C4-2B (cell line): Measurements from ENCODE around the gene WDR18.

ENCODE experiments used
- H3K27ac ChIP-seq: fragments of 450-650 bp; 2 replicates; pipeline ENCODE4 v1.5.1; 2017
- ZFX ChIP-seq: fragments of 450-650 bp; IDR thresholded peaks from 2 replicates; pipeline ENCODE4 v1.6.1; 2017
- TF ChIP-seq, protein P1 (sequence below): fragments of 450-650 bp; conservative IDR thresholded peaks from 2 replicates; pipeline ENCODE4 v1.5.1; 2017; ENCODE audit warnings: mild to moderate bottlenecking

The WDR18 gene

GRCh38 chr19:939922-940321, 44.2 kb upstream of the WDR18 start:
- H3K27ac ChIP-seq = peak overlapping the region; percentile 76

DNA sequence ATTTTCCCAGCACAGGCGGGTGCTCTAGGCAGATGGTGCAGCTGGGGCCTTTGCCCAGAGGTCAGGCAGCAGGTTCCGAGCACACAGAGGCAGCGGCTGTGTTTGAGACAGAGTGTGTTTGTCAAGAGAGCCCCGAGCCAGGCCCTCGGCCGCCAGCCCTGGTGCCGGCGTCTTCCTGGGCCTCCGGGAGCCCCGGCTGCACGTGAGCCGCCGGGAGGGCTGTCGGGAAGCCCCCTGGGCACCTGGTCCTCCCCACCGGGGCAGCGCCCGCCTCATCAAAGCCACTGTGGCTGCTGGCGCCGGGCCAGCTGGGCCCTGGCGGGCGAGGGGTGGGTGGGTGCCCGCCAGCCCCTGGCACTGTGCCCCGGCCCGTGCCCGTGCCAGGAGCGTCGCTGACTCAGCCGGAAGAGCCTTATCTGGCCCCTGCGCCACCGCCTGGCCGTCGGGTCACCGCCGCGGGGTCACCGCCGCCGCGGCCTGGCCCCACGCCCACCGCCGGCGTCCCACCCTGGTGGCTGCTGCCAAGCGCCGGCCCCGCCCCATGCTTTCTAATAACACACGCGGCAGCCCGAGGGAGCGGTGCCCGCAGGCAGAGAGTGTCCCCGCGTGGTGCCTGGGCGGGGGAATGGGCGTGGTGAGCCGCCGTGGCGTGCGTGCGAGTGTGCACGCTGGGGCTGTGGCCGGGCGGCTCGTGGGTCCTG, 43.4 kb upstream of the WDR18 start:
- H3K27ac ChIP-seq = peak overlapping the region; percentile 76
- no peak; the same call in 1 of the 2 replicates for TF ChIP-seq ZFX
- TF ChIP-seq, protein P1, sequence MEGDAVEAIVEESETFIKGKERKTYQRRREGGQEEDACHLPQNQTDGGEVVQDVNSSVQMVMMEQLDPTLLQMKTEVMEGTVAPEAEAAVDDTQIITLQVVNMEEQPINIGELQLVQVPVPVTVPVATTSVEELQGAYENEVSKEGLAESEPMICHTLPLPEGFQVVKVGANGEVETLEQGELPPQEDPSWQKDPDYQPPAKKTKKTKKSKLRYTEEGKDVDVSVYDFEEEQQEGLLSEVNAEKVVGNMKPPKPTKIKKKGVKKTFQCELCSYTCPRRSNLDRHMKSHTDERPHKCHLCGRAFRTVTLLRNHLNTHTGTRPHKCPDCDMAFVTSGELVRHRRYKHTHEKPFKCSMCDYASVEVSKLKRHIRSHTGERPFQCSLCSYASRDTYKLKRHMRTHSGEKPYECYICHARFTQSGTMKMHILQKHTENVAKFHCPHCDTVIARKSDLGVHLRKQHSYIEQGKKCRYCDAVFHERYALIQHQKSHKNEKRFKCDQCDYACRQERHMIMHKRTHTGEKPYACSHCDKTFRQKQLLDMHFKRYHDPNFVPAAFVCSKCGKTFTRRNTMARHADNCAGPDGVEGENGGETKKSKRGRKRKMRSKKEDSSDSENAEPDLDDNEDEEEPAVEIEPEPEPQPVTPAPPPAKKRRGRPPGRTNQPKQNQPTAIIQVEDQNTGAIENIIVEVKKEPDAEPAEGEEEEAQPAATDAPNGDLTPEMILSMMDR = no peak

More at GRCh38 chr19:939922-940321, 44.2 kb upstream of the WDR18 start:
- TF ChIP-seq, protein P1 = no peak

DNA sequence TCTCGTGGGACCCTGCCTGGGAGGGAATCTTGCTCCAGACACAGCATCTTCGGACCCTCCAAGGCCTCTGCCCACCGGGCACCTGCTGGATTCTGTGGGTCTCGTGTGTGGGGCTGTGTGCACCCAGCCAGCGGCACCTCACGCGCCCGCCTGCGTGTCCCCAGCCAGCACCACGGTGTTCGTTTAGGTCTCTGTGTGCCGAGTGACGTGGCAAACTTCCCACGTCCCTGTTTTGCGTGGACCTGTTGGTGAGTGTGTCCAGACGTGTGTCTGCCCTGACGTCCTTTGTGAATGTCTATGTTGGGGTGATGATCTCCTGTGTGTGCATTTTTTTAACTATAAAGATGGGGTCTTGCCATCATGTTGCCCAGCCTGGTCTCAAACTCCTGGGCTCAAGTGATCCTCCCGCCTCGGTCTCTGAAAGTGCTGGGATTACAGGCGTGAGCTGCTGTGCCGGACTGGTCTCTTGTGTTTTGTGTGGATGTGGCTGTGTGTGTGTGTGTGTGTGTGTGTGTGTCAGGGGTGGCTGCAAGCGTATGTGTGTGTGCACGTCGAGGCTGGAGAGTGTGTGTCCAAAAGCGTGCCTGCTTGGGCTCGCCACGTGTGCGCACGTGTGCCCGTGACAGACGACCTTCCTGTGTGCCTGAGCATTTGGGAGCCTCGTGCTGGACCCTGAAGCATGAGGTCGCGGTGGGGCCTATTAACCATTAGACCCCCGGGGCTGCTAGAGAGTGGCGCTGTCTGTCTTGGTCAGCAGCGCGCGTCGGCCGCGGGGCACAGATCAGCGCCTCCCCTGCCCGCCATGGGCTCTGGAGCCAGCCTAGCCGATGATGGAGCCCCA, 42.6 kb upstream of the WDR18 start:
- peak overlapping the region; percentile 76 for H3K27ac ChIP-seq
- TF ChIP-seq ZFX = no peak
- TF ChIP-seq, protein P1 = no peak

DNA sequence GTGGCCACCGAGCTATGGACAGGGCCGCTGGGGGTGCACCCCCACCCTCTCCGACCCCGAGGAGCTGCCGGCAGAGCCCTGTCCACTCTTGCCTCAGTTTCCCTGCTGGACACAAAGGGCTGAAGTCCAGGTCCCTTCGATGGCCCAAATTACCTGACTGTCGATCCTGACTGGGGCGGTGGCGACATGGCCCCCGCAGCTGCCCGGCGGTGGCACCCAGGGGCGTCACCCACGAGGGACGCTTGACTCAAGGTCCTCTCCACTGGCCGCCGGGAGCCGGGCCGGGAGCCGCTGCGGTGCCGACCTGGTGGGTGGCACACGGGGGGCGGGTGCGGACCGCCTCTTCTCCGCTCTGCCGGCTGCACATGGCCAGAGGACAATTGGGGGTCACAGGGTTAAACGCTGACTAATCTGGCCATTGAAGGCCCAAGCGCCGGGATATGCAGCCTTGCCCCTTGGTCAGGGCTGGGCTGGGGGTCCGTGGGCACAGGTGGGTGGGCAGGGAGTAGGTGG, 42.0 kb upstream of the WDR18 start:
- TF ChIP-seq, protein P1 = no peak
- TF ChIP-seq ZFX = no peak
- H3K27ac ChIP-seq = no peak overlapping the region

GRCh38 chr19:943551-944170, 40.5 kb upstream of the WDR18 start:
- no peak for TF ChIP-seq ZFX
- TF ChIP-seq, protein P1 = no peak
- no peak overlapping the region for H3K27ac ChIP-seq

DNA sequence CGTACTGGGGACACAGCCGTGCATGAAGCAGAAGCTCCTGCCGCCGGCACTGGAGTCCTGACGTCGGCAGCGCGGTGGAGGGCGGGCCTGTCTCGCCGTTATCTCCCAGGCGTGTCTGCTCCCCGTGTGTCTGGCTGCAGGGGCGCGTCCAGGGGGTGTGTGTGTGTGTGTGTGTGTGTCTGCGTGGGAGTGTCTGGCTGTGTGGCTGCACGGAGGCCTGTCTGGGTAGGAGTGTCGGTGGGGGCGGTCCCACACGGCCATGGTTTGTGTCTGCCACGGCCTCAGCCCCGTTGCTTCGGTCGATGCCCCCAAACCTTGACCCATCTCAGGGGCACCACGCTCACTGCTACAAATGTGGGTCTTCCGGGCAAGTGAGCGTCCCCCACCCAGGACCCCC, 40.0 kb upstream of the WDR18 start:
- H3K27ac ChIP-seq = no peak overlapping the region
- TF ChIP-seq, protein P1 = no peak
- TF ChIP-seq ZFX = no peak

- TF ChIP-seq ZFX = no peak
- TF ChIP-seq, protein P1 = no peak
- no peak overlapping the region for H3K27ac ChIP-seq
Observed at GRCh38 chr19:944663-945241, 39.4 kb upstream of the WDR18 start.
